Adrenal gland (tissue), 5 donors: ENCODE results near the gene MAU2.

ENCODE experiments used
- CTCF ChIP-seq, 6 experiments: fragments of 450-650 bp in 4 of 6; fragments of 200-600 bp in 2 of 6; sonication (generic) in 1 of 6; IDR thresholded peaks; 1 replicate in 5 of 6; 2 replicates in 1 of 6; pipeline versions ENCODE4 v1.5.1 to v1.8.0; 2016 to 2021; ENCODE audit warnings: antibody characterized with exemption in 6 of 6, mild to moderate bottlenecking in 2 of 6, moderate library complexity in 1 of 6
- POLR2A ChIP-seq, 2 donors: fragments of 450-650 bp; IDR thresholded peaks; one replicate each; pipeline ENCODE4 v1.6.1; 2017; ENCODE audit warnings: antibody characterized with exemption in 2 of 2, mild to moderate bottlenecking in 2 of 2, moderate library complexity in 1 of 2
- donor health status: DM: no; HTN: no; CAD: no.

DNA sequence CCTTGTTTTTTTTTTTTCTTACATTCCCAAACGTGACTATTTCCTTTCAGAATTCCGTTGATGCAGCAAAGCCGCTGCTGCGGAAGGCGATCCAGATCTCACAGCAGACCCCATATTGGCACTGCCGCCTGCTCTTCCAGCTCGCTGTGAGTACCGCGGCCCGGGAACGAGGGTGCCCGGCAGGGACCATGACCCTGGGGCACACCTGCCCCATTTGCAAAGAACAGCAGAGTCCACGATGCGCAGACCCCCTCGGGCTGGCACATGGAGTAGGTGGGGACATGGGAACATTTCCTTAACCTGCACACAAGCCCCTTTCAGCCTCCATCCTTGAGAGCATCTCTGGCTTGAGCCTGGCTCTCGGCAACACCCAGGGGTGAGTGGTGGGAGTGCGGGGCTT is 16.5 kb downstream of the MAU2 start:
- TF ChIP-seq CTCF (IDR thresholded peaks at IDR 0.05) (no peak), POLR2A (IDR thresholded peaks at IDR 0.05) (no peak)
